ENCODE data around the gene LRRC51.
"Not testable (repeated sequence)": the region's sequence is repeated elsewhere in the genome, so short reads cannot be mapped to it uniquely, and the experiment has no call there.

Gene LRRC51

GRCh38 chr11:72132646-72133045, 52.0 kb downstream of the LRRC51 start:
- intact Hi-C loops (cut with DNase I): no loop called here
- DNase-seq: no peak

GRCh38 chr11:72135473-72135872, 54.8 kb downstream of the LRRC51 start, which contains the start of gene FOLR3:
FOLR3 (plus strand) TSS chr11:72135725; CDS start chr11:72135953, 228 bp downstream.
- DNase-seq; intact Hi-C loops (cut with DNase I): not testable (repeated sequence)

- no peak for DNase-seq
- intact Hi-C loops (cut with DNase I): no loop called here
Measured at GRCh38 chr11:72135891-72136683, 55.4 kb downstream of the LRRC51 start.

DNA sequence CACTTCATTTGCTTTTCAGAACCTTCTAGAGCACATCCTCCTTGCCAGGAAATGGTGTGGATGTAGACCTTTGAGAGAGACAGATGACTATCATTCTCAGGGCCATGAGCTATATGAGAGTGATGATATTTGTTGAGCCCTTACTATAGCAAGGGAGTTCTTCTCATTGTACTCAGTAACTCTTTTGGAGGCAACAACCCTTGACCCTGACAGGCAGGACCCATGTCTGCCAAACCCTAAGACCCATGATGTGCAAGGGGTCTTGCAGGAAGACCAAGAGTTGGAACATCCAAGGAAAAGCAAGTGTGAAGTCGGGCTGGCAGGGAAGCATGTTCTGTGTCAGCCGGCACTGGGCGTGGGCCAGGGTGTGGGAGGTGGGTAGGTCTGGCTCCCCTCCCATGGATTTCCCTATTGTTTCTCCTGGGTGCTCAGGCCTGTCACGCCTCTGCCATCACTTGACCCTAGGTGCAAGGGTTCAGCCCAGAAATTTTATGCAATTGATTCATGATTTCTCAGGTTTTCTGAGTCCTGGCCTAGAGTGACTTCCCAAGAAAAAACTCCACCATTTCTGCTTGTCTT, 56.1 kb downstream of the LRRC51 start:
- DNase-seq: peak in 1 of 10 donors; percentile 66
- intact Hi-C loops (cut with DNase I): no loop called here

- peak in 1 of 10 donors; percentile 56 for DNase-seq
- intact Hi-C loops (cut with DNase I): no loop called here
Measured at GRCh38 chr11:72138821-72139390, 58.3 kb downstream of the LRRC51 start.

DNA sequence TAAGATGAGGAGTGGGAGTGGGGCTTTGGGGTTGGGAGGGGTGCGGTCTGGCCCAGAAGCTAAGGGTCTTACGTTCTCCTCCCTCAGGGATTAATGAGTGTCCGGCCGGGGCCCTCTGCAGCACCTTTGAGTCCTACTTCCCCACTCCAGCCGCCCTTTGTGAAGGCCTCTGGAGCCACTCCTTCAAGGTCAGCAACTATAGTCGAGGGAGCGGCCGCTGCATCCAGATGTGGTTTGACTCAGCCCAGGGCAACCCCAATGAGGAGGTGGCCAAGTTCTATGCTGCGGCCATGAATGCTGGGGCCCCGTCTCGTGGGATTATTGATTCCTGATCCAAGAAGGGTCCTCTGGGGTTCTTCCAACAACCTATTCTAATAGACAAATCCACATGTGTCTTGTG, 58.9 kb downstream of the LRRC51 start:
- peak in 1 of 10 donors; percentile 70 for DNase-seq
- intact Hi-C loops (cut with DNase I): no loop called here

- no peak for DNase-seq
- intact Hi-C loops (cut with DNase I): no loop called here
Measured at GRCh38 chr11:72140661-72141060, 60.0 kb downstream of the LRRC51 start.

- intact Hi-C loops (cut with DNase I): no loop called here
- no peak for DNase-seq
Measured at GRCh38 chr11:72141066-72141465, 60.4 kb downstream of the LRRC51 start.

DNA sequence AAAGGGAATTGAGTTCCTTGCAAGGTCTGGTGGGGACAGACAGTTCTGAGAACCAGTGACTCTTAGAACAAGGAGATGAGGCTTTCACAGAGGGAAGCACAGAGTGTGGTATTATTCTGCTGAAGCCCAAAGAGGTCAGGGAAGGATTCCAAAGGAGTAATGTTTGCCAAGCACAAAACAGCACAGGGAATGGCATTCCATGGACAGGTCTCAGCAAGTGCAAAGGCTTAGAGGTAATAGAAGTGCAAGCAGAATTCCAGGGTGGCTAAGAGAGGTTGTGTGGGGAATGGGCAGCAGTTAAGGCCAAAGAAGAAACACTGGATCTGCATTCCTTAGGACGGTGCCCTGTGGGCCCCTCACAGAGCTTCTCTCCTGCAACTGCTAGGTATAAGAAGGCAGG, 61.4 kb downstream of the LRRC51 start:
- DNase-seq; intact Hi-C loops (cut with DNase I): not testable (repeated sequence)

- intact Hi-C loops (cut with DNase I): not testable (repeated sequence)
Measured at GRCh38 chr11:72142543-72142942, 61.9 kb downstream of the LRRC51 start.

DNA sequence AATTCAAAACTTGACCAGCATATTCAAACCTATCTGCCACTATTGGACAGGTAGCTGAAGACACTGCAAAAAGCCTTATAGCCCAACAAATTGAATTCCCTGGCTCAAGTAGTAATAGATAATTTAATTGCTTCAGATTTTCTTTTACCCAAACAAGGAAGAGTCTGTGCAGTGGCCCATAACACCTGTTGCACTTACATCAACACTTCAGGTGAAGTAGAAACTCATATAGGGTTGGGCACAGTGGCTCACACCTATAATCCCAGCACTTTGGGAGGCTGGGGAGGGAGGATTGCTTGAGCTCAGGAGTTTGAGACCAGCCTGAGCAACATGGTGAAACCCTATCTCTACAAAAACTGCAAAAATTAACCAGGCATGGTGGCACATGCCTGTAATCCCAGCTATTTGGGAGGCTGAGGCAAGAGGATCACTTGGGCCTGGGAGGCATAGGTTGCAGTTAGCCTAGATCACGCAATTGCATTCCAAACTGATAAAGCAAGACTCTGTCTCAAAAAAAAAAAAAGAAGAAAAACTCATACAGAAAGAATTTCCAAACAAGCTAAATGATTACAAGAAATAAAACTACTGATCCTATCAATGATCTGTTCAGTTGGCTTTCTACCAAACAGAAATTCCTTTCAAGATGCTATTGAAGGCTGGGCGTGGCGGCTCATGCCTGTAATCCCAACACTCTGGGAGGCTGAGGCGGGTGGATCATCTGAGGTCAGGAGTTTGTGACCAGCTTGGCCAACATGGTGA, 64.3 kb downstream of the LRRC51 start:
- intact Hi-C loops (cut with DNase I): no loop called here
- DNase-seq: no peak

More at GRCh38 chr11:72142543-72142942, 61.9 kb downstream of the LRRC51 start:
- not testable (repeated sequence) for DNase-seq
